Upper lobe of left lung (tissue), 6 donors: ENCODE data around the gene C12orf75. TPM values are rescaled to one million over a fixed set of nuclear protein-coding genes. Genes with fewer than 3 reads are reported as not detected.
A peak's percentile ranks its signal among the peaks of the same experiment; 100 is the strongest.

Experiments
- ATAC-seq, 2 donors: fragments of 200-7000 bp; cut with Tn5 transposase; one replicate each; pipeline ENCODE4 v1.9.1; 2022; ENCODE audit warnings: mild to moderate bottlenecking in 2 of 2, moderate library complexity in 2 of 2; ENCODE audit not compliant: low FRiP score in 2 of 2
- DNase-seq, 2 donors: peaks; one replicate each; pipeline ENCODE4 v3.0.0-alpha.2; 2019 to 2020
- H3K27ac ChIP-seq, 4 donors: fragments of 200-600 bp; sonication (generic); one replicate each; pipeline ENCODE4 v1.5.1; 2016 to 2019
- H3K27me3 ChIP-seq, 4 donors: fragments of 200-600 bp; sonication (generic); one replicate each; pipeline ENCODE4 v1.5.1; 2017 to 2019
- H3K36me3 ChIP-seq, 4 donors: fragments of 200-600 bp; sonication (generic); one replicate each; pipeline ENCODE4 v1.5.1; 2016 to 2019
- H3K4me1 ChIP-seq, 4 donors: fragments of 200-600 bp; sonication (generic); one replicate each; pipeline ENCODE4 v1.5.1; 2018 to 2019
- H3K4me3 ChIP-seq, 4 donors: fragments of 200-600 bp; sonication (generic); one replicate each; pipeline ENCODE4 v1.5.1; 2017 to 2019; ENCODE audit warnings: mild to moderate bottlenecking in 2 of 4, moderate library complexity in 1 of 4
- H3K9me3 ChIP-seq, 4 donors: fragments of 200-600 bp; sonication (generic); one replicate each; pipeline ENCODE4 v1.5.1; 2018 to 2019
- EP300 ChIP-seq, 4 donors: sonication (generic); formaldehyde crosslinking; IDR thresholded peaks; one replicate each; pipeline ENCODE4 v1.5.1; 2017; ENCODE audit warnings: antibody characterized with exemption in 4 of 4, control low read depth in 2 of 4
- POLR2A ChIP-seq, 4 donors: fragments of 450-650 bp; IDR thresholded peaks; one replicate each; pipeline ENCODE4 v1.5.1; 2016 to 2017; ENCODE audit warnings: antibody characterized with exemption in 4 of 4, mild to moderate bottlenecking in 2 of 4
- POLR2AphosphoS5 ChIP-seq, 2 donors: sonication (generic); formaldehyde crosslinking; IDR thresholded peaks; one replicate each; pipeline ENCODE4 v1.5.1; 2017; ENCODE audit warnings: antibody characterized with exemption in 2 of 2
- WGBS, 2 donors: methylation state at CpG; one replicate each; pipeline ENCODE4 v1.1.5; 2017 to 2018; 5-methylcytosine and 5-hydroxymethylcytosine counted together
- total RNA-seq, 6 donors: library from RNA; depleted of rRNA in 4 of 6; stranded (reverse); fragments of >200 nt in 4 of 6; gene quantifications; one replicate each; pipeline versions ENCODE4 v1.1.0 to v1.2.1, GENCODE V29; 2016 to 2021
- TF ChIP-seq, protein P1 (sequence below), 6 experiments: fragments of 450-650 bp in 4 of 6; fragments of 200-600 bp in 2 of 6; sonication (generic) in 2 of 6; IDR thresholded peaks; one replicate each; pipeline ENCODE4 v1.5.1; 2016 to 2019; ENCODE audit warnings: antibody characterized with exemption in 6 of 6
- donor health status: DM: no; HTN: no; CAD: no; lungs with moderate emphysema.
- donor health status: DM: no; HTN: yes; CAD: no; lungs with severe emphysema.

C12orf75 gene
- total RNA-seq, 6 donors from 2014 or later = 1.0 to 15.0 (median 6.2) TPM

DNA sequence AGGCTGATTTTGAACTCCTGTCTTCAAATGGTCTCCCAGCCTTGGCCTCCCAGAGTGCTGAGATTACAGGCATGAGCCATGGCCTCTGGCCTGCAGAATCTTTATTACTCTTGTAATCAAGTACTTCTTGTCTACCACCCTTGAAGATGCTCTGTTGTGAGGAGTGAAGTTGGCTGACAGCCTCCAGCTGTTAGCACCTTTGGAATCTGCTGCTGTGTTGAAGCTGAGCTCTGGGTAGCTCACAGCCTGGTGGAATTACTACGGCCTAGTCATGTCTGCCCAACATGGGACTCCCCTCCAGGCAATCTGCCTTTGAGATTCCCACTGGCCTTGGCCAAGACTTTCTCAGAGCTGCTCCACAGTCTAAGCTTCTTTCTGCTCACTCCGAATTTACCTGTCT is 5.8 kb upstream of the C12orf75 start:
- H3K4me1 ChIP-seq = no peaks in the 10 kb centered on the region
- no peak overlapping the region for H3K4me3 ChIP-seq
- H3K27ac ChIP-seq = no peak overlapping the region
- ATAC-seq = no peak
- no peaks in the 10 kb centered on the region for H3K9me3 ChIP-seq
- 88 to 89% methylated on average over 2 of the region's 2 CpGs for WGBS, 2 donors
- H3K27me3 ChIP-seq = no peaks in the 10 kb centered on the region
- DNase-seq = no peak
- no peaks in the 10 kb centered on the region for H3K36me3 ChIP-seq
- TF ChIP-seq POLR2AphosphoS5 (IDR thresholded peaks at IDR 0.05) (no peak), EP300 (IDR thresholded peaks at IDR 0.05) (no peak), POLR2A (IDR thresholded peaks at IDR 0.05) (no peak)
- TF ChIP-seq, protein P1, sequence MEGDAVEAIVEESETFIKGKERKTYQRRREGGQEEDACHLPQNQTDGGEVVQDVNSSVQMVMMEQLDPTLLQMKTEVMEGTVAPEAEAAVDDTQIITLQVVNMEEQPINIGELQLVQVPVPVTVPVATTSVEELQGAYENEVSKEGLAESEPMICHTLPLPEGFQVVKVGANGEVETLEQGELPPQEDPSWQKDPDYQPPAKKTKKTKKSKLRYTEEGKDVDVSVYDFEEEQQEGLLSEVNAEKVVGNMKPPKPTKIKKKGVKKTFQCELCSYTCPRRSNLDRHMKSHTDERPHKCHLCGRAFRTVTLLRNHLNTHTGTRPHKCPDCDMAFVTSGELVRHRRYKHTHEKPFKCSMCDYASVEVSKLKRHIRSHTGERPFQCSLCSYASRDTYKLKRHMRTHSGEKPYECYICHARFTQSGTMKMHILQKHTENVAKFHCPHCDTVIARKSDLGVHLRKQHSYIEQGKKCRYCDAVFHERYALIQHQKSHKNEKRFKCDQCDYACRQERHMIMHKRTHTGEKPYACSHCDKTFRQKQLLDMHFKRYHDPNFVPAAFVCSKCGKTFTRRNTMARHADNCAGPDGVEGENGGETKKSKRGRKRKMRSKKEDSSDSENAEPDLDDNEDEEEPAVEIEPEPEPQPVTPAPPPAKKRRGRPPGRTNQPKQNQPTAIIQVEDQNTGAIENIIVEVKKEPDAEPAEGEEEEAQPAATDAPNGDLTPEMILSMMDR (IDR thresholded peaks at IDR 0.05) = no peak

DNA sequence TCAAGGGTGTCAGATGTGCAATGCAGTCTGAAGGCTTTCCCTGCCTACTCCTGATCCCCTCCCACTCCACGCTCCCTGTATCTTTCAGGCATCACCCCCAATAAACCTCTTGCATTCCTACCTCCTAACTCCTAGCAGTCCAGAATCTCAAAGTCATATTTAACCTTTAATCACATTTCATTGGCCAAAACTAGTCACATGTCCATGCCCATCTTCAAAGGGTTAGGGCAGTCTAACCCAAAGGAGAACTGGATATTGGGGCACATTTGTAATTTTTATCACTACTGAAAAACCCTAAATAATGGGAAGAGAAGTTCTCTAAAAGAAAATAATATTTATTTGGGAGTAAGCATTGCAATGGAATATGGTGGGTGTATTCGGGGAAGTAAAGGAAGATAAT is 5.4 kb upstream of the C12orf75 start:
- peaks cover 3 to 4% (median 4%) of the 10 kb centered on the region in 4 donors for H3K4me1 ChIP-seq
- H3K36me3 ChIP-seq = no peaks in the 10 kb centered on the region
- H3K4me3 ChIP-seq = no peak overlapping the region
- no peaks in the 10 kb centered on the region for H3K27me3 ChIP-seq
- DNase-seq (no peak), ATAC-seq (no peak)
- H3K9me3 ChIP-seq = no peaks in the 10 kb centered on the region
- H3K27ac ChIP-seq = no peak overlapping the region
- no peak for TF ChIP-seq POLR2AphosphoS5 (IDR thresholded peaks at IDR 0.05)
- no peak for TF ChIP-seq POLR2A (IDR thresholded peaks at IDR 0.05)
- TF ChIP-seq, protein P1 (IDR thresholded peaks at IDR 0.05) = no peak
- no peak for TF ChIP-seq EP300 (IDR thresholded peaks at IDR 0.05)
- 92 to 93% methylated on average over 2 of the region's 2 CpGs for WGBS, 2 donors

DNA sequence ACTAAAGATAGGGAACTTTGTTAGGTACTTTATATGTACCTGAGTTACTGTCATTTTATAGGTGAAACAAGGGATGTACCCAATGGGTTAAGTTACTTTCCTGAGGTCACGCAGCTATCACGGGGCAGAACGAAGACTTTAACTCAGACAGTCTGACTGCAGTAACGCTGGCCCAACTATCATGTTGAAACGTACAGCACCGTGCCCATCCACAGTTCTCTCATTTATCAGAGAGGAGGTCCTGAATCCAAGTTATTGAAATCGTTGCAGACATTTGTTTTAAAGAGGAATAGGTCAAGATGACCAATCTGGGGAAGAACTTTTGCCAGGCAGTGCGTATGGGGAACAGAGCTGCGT is 587 bp upstream of the C12orf75 start:
- Histone ChIP-seq H3K27me3 (peaks cover 0 to 10% (median 0%) of the 10 kb centered on the region in 4 donors), H3K9me3 (no peaks in the 10 kb centered on the region), H3K27ac (no peak overlapping the region), H3K4me3 (peak overlapping the region; percentile 47 to 83 (median 73)), H3K4me1 (peaks cover 9 to 20% (median 12%) of the 10 kb centered on the region in 4 donors), H3K36me3 (no peaks in the 10 kb centered on the region)
- no peak for DNase-seq
- ATAC-seq = no peak
- TF ChIP-seq POLR2A (IDR thresholded peaks at IDR 0.05) (no peak), EP300 (IDR thresholded peaks at IDR 0.05) (no peak), POLR2AphosphoS5 (IDR thresholded peaks at IDR 0.05) (no peak)
- TF ChIP-seq, protein P1 (IDR thresholded peaks at IDR 0.05) = no peak
- WGBS, 2 donors = 4 to 8% methylated on average over 9 of the region's 9 CpGs

DNA sequence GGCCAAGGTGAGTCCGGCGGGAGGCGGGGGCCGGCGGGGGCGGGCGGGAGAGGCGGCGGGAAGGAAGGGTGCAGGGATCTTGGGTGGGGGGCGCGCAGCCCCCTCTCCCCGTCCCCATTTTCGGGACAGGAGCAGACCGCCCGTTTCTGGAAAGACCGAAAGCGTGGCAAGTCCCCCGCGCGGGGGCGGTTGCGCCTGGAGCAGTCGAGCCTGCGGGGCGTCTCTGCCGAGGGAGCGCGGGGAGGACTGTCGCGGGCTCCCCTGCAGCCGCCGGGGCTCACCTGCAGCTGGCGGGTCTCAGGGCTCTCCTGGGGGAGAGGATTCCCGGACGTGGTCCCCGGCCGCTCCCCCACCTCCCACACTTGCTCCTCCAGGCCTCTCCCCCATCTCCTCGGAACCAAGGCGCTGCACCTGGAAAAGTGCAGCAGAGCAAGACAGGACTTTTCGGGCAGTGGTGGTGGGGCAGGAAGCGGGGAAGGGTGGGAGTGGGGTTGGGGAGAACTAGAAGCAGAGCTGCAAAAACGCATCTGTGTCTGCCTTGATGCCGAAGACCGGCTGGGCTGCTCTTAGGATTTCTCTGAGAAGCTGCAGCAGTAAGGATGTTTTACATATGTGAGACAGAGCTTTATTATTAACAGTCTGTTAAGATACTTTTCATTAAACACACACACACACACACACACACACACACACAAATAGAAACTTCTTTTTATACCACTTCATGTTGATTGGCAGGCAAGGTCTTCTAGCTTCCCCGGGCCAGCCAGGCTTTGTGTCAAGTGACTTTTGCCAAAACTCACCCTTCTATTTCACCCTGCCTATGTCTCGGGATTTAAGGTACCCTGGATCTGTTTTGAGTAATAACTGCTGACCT is 677 bp downstream of the C12orf75 start:
- 7 to 12% methylated on average over 10 to 21 of the region's 46 CpGs for WGBS, 2 donors
- DNase-seq = peak in 1 of 2 donors; percentile 89

More for the DNA sequence above, 677 bp downstream of the C12orf75 start:
- TF ChIP-seq, protein P1 (IDR thresholded peaks at IDR 0.05) = no peak
- TF ChIP-seq POLR2AphosphoS5 (IDR thresholded peaks at IDR 0.05) (no peak), POLR2A (IDR thresholded peaks at IDR 0.05) (no peak), EP300 (IDR thresholded peaks at IDR 0.05) (no peak)
- Histone ChIP-seq H3K4me1 (peaks cover 9 to 20% (median 12%) of the 10 kb centered on the region in 4 donors), H3K36me3 (no peaks in the 10 kb centered on the region), H3K27ac (peak overlapping the region in 3 of 4 donors; percentile 31 to 72 (median 44)), H3K4me3 (peak overlapping the region; percentile 47 to 83 (median 73)), H3K9me3 (no peaks in the 10 kb centered on the region), H3K27me3 (peaks cover 0 to 10% (median 0%) of the 10 kb centered on the region in 4 donors)
- ATAC-seq = peak in 1 of 2 donors; percentile 53
